Cardiac muscle cell (in vitro differentiated cells and primary cell): ENCODE results near the gene DOCK8. TPM values are rescaled to one million over a fixed set of nuclear protein-coding genes. Genes with fewer than 3 reads are reported as not detected.

Source experiments
- DNase-seq, 2 donors: peaks; one replicate each; pipeline versions ENCODE4 v3.0.0 to v3.0.0-alpha.2; 2010 to 2017; ENCODE audit warnings: low read depth in 1 of 2, low spot score in 1 of 2
- H3K27ac ChIP-seq: fragments of 200-600 bp; sonication (generic); 2 replicates; pipeline ENCODE4 v1.5.1; 2016
- H3K27me3 ChIP-seq: fragments of 200-600 bp; sonication (generic); 2 replicates; pipeline ENCODE4 v1.6.0; 2016; ENCODE audit warnings: control low read depth
- H3K36me3 ChIP-seq: fragments of 200-600 bp; sonication (generic); 2 replicates; pipeline ENCODE4 v1.5.1; 2016; ENCODE audit warnings: control low read depth
- H3K4me1 ChIP-seq: fragments of 200-600 bp; sonication (generic); 2 replicates; pipeline ENCODE4 v1.8.1; 2017; ENCODE audit warnings: low read depth, mild to moderate bottlenecking, mixed run types
- H3K4me3 ChIP-seq: fragments of 200-600 bp; sonication (generic); 2 replicates; pipeline ENCODE4 v1.5.1; 2016; ENCODE audit warnings: mild to moderate bottlenecking
- H3K9me3 ChIP-seq: fragments of 200-600 bp; sonication (generic); 2 replicates; pipeline ENCODE4 v1.5.1; 2017; ENCODE audit warnings: low read depth, mild to moderate bottlenecking, control low read depth
- CTCF ChIP-seq: IDR thresholded peaks from 2 replicates; pipeline ENCODE4 v1.5.1; 2012; ENCODE audit warnings: low read depth, mild to moderate bottlenecking, low read length
- polyA plus RNA-seq: library from polyadenylated mRNA; unstranded; fragments of >200 nt; fragmentation: Nextera tagmentation; extraction: Ambion mirVana; gene quantifications from 2 replicates; pipeline ENCODE4 v1.2.1, GENCODE V29; 2016
- total RNA-seq: library from RNA; depleted of rRNA; stranded (reverse); fragments of >200 nt; gene quantifications from 2 replicates; pipeline ENCODE4 v1.2.3, GENCODE V29; 2016

Gene DOCK8
- total and polyA plus RNA-seq, 2 experiments from 2014 or later = 2.0 TPM; not detected in 1

DNA sequence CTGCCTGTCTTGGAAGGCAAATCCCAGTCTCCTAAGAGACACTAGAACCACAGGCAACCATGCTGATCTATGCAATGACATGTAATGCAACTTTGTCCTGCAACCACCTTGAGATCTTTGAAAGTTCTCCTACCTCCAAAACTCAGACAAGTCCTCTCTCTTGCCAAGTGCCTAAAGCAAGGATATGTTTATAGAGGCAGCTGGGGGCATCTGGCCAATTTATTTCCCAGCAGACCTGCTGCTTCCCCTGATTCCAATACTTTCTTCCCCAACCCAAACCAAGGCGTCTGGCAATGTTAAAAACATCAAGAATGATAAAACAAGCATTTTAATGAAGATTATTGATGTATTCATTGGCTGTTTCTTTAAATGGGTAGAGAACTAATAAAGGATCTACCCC is 138.4 kb downstream of the DOCK8 start:
- no peak for TF ChIP-seq CTCF
- H3K27me3 ChIP-seq = no peaks in the 10 kb centered on the region

GRCh38 chr9:354453-354852 is 139.8 kb downstream of the DOCK8 start:
- H3K9me3 ChIP-seq = no peaks in the 10 kb centered on the region
- H3K4me1 ChIP-seq = peaks cover 17% of the 10 kb centered on the region
- TF ChIP-seq CTCF = no peak
- peak overlapping the region; percentile 10 for H3K27ac ChIP-seq
- DNase-seq = peak in 1 of 2 donors; percentile 80
- H3K27me3 ChIP-seq = no peaks in the 10 kb centered on the region
- no peak overlapping the region for H3K4me3 ChIP-seq
- H3K36me3 ChIP-seq = no peaks in the 10 kb centered on the region

More for the DNA sequence above, 138.4 kb downstream of the DOCK8 start:
- Histone ChIP-seq H3K4me1 (peaks cover 27% of the 10 kb centered on the region), H3K27ac (no peak overlapping the region), H3K9me3 (no peaks in the 10 kb centered on the region), H3K4me3 (no peak overlapping the region), H3K36me3 (no peaks in the 10 kb centered on the region)
- DNase-seq = no peak

DNA sequence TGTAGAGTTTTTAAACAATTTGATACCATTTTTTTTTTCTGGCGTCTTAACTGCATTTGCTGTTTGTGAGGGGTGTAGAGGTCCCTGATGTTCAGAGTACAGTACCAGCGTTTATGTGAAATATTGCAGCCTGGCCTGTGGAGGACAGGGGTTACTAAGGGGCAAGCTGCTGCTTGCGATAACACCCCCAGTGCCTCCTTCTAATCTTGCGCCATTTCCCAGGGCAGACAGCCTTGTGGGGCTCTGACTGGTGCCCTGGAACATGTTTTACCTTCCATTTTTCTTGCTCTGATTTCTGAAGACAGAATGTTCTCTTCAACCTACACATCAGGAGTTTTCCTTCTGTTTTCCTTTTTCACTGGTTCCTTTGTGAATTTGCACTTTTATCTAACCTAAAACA is 142.9 kb downstream of the DOCK8 start:
- Histone ChIP-seq H3K27me3 (no peaks in the 10 kb centered on the region), H3K36me3 (no peaks in the 10 kb centered on the region), H3K4me3 (no peak overlapping the region), H3K9me3 (no peaks in the 10 kb centered on the region), H3K27ac (no peak overlapping the region), H3K4me1 (peaks cover 14% of the 10 kb centered on the region)
- peak in 1 of 2 donors; percentile 30 for DNase-seq
- no peak for TF ChIP-seq CTCF

DNA sequence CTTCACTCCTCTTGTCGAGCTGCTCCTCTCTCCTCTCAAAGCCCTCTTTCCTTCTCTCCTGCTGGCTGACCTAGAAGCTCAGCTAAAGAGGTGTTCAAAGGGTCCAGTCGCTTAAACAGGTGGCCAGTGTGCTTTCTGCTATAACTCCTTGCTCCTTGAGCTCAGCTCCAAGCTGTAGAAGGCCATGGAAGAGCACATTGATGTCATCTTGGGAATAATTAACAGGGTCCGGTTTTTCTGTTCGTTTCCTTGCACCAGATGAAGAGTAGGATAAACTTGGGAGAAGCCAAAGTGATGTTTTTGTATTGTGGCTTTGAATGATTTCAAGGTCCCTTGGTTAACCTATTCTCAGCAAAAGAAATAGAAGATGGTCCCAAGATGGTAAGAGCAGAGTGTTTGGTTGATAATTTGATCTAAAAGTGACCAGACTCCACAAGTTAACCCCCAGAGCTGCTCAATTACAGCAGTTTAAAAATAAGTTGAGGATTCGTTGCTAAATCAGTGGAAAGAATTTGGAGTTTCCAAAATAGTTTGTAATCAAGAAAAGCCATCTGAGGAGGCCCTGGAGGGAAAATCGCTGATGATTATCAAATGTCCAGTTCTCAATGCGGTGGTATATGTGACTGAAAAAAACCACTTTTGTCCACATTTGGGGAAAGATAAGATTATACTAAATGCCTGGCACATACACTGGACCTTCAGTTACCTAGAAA is 148.1 kb downstream of the DOCK8 start:
- no peak for TF ChIP-seq CTCF

GRCh38 chr9:363274-363612 is 148.6 kb downstream of the DOCK8 start:
- Histone ChIP-seq H3K36me3 (no peaks in the 10 kb centered on the region), H3K9me3 (no peaks in the 10 kb centered on the region), H3K4me3 (no peak overlapping the region), H3K27ac (no peak overlapping the region), H3K4me1 (no peaks in the 10 kb centered on the region), H3K27me3 (no peaks in the 10 kb centered on the region)
- no peak for TF ChIP-seq CTCF
- no peak for DNase-seq

More for the DNA sequence above, 148.1 kb downstream of the DOCK8 start:
- Histone ChIP-seq H3K4me3 (no peak overlapping the region), H3K36me3 (no peaks in the 10 kb centered on the region), H3K27me3 (no peaks in the 10 kb centered on the region), H3K9me3 (no peaks in the 10 kb centered on the region), H3K27ac (no peak overlapping the region), H3K4me1 (peaks cover 2% of the 10 kb centered on the region)
- DNase-seq = no peak

DNA sequence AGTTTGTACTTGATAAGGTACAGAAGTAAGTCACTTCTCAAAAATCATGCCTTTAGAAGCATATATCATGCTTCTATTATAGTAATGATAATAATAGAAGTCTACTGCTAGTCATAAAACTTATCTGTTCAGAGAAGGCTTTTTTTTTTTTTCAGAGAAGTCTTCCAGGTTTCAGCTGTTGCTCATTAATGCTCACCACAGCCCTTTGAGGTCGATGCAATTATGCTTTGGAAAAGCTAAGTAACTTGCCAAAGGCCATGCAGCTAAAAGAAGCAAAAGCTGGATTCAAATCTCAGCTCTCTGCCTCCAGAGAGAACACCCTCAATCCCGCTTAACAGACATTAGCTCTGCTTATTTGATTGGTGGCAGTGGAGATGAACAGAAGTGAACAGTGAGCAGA is 150.8 kb downstream of the DOCK8 start:
- no peak for TF ChIP-seq CTCF
- Histone ChIP-seq H3K27me3 (no peaks in the 10 kb centered on the region), H3K4me3 (no peak overlapping the region), H3K36me3 (no peaks in the 10 kb centered on the region), H3K9me3 (no peaks in the 10 kb centered on the region), H3K27ac (no peak overlapping the region), H3K4me1 (no peaks in the 10 kb centered on the region)
- DNase-seq = no peak
